SHP77 (cell line): ENCODE measurements around the gene IGF2BP1.
"Not testable (repeated sequence)": the region's sequence is repeated elsewhere in the genome, so short reads cannot be mapped to it uniquely, and the experiment has no call there.

Source experiments
- DNase-seq, 2 experiments: peaks; one replicate each; lab custom pipeline; 2025; lab: John Stamatoyannopoulos, UW

IGF2BP1 gene

DNA sequence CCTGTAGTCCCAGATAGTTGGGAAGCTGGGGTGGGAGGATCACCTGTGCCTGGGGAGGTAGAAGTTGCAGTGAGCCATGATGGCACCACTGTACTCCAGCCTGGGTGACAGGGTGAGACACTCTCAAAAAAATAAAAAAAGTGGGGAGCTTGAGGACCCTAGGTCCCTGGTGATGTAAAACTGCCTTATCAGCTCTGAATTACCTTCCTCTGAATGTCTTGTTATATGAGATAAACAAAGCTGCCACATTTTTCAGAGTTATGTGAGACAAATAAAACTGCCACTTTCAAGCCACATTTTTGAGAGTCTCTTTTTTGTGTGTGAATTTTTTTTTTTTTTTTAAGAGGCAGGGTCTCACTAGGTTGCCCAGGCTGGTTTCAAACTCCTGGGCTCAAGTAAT is 103.4 kb downstream of the IGF2BP1 start:
- DNase-seq = no peak

DNA sequence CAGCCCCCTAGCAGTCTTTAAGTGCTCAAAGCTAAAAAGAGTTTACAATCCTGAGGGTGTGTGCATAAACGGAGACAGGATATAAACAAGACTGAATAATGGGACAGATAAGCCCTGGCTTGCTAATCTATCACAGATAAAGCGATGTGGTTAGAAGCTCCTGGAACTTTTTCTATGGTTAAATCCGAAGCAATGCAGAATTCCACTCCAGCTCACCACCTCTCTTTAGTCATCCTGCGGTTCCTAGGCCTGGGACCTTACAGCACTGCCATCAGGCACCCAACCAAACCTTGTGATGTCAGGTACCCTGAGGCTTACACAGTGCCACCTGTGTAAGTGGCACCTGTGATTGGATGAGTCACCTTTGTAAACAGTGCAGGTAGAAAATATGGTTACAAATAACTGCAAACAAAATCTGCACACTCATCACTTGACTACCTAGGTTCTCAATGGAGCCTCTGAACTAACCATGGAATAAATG is 103.9 kb downstream of the IGF2BP1 start:
- DNase-seq = no peak

DNA sequence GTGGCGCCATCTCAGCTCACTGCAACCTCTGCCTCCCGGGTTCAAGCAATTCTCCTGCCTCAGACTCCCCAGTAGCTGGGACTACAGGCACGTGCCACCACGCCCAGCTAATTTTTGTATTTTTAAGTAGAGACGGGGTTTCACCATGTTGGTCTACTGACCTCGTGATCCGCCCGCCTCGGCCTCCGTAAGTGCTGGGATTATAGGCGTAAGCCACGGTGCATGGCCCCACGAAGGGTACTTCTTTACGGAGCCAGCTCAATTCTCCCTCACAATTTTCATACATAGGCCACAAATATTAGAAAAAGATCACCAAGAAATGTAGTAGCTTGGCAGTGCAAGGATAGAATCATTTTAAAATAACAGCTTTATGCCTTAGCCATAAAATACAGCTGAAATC is 106.2 kb downstream of the IGF2BP1 start:
- DNase-seq = not testable (repeated sequence)

DNA sequence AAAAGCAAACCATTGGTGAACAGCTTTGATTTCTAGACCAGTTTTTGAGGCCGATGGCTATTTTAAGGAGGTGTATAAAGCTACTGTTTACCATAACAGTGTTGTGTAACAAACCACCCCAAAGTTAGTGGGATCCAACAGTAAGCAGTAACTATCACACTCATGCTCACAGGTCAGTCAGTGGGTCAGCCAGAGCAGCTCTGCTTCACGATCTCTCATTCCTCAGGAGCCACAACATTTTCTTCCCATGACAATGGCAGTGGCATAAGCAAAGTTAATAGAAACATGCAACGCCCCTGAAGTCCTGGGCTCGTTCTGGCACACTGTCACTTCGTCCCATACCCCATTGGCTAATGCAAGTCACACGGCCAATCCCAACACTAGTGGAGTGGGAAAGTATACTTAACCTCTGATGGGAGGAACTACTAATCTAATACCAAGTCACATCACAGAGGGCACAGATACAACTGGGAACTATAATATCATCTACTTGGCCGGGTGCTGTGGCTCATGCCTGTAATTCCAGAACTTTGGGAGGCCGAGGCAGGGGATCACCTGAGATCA is 107.4 kb downstream of the IGF2BP1 start:
- no peak for DNase-seq
